HEK293 (cell line): ENCODE data around the gene RPL13A.

Experiments
- CTCF ChIA-PET: fragments of 350-600 bp; formaldehyde crosslinking; extraction: SDS; loops from one replicate; lab custom pipeline; 2021; ENCODE audit warnings: antibody characterized with exemption; lab: Yijun Ruan, JAX
- POLR2A ChIA-PET: fragments of 300-600 bp; formaldehyde crosslinking; extraction: SDS; loops from one replicate; lab custom pipeline; 2020; ENCODE audit warnings: antibody characterized with exemption, inconsistent platforms; lab: Yijun Ruan, JAX
- H3K27ac ChIP-seq: fragments of 200-500 bp; sonication (Bioruptor generic); 2 replicates; pipeline ENCODE4 v1.5.1; 2014; ENCODE audit warnings: low read depth, low read length, control low read depth, inconsistent platforms; ENCODE audit errors: extremely low read depth
- H3K36me3 ChIP-seq, 2 experiments: fragments of 200-500 bp in 1 of 2; sonication (Bioruptor generic) in 1 of 2; 1 replicate in 1 of 2; 2 replicates in 1 of 2; pipeline ENCODE4 v1.5.1; 2014 to 2017; ENCODE audit warnings: inconsistent platforms in 2 of 2, low read length in 2 of 2; ENCODE audit not compliant: control insufficient read depth in 2 of 2, insufficient read depth in 1 of 2
- H3K4me1 ChIP-seq: fragments of 200-500 bp; sonication (Bioruptor generic); 2 replicates; pipeline ENCODE4 v1.5.1; 2014; ENCODE audit warnings: mild to moderate bottlenecking, low read length, inconsistent platforms; ENCODE audit not compliant: control insufficient read depth, insufficient read depth
- H3K4me3 ChIP-seq: 2 replicates; pipeline ENCODE4 v1.5.1; 2011; ENCODE audit warnings: low read depth, mild to moderate bottlenecking, control low read depth, low read length, moderate library complexity
- H3K9me3 ChIP-seq: fragments of 200-500 bp; sonication (Bioruptor generic); 2 replicates; pipeline ENCODE4 v1.5.1; 2014; ENCODE audit warnings: low read depth, low read length, inconsistent platforms; ENCODE audit not compliant: control insufficient read depth, insufficient read depth
- KLF1 ChIP-seq: fragments of 450-650 bp; formaldehyde crosslinking; IDR thresholded peaks from 2 replicates; pipeline ENCODE4 v1.5.1; 2016; ENCODE audit warnings: missing biosample characterization, missing genetic modification characterization
- SCRT2 ChIP-seq: fragments of 450-650 bp; formaldehyde crosslinking; IDR thresholded peaks from 2 replicates; pipeline ENCODE4 v1.5.1; 2016; ENCODE audit warnings: missing biosample characterization, missing genetic modification characterization
- TCF7L2 ChIP-seq: IDR thresholded peaks from 2 replicates; pipeline ENCODE4 v1.6.1; 2011; ENCODE audit warnings: low read depth, mild to moderate bottlenecking, inconsistent platforms, low read length, moderate library complexity, borderline replicate concordance
- ZFHX2 ChIP-seq: fragments of 450-650 bp; formaldehyde crosslinking; conservative IDR thresholded peaks from 2 replicates; pipeline ENCODE4 v1.5.1; 2016; ENCODE audit warnings: missing biosample characterization, missing genetic modification characterization
- ZNF114 ChIP-seq: fragments of 450-650 bp; formaldehyde crosslinking; IDR thresholded peaks from 2 replicates; pipeline ENCODE4 v1.5.0; 2017; ENCODE audit warnings: missing biosample characterization, missing genetic modification characterization
- ZNF140 ChIP-seq: fragments of 450-650 bp; formaldehyde crosslinking; IDR thresholded peaks from 2 replicates; pipeline ENCODE4 v1.5.1; 2016; ENCODE audit warnings: missing biosample characterization, missing genetic modification characterization
- ZNF211 ChIP-seq: fragments of 450-650 bp; formaldehyde crosslinking; IDR thresholded peaks from 2 replicates; pipeline ENCODE4 v1.5.1; 2016; ENCODE audit warnings: low read depth, missing biosample characterization, missing genetic modification characterization
- ZNF24 ChIP-seq: fragments of 450-650 bp; formaldehyde crosslinking; IDR thresholded peaks from 2 replicates; pipeline ENCODE4 v1.5.1; 2016; ENCODE audit warnings: missing biosample characterization, missing genetic modification characterization
- ZNF266 ChIP-seq: fragments of 450-650 bp; formaldehyde crosslinking; IDR thresholded peaks from 2 replicates; pipeline ENCODE4 v1.5.1; 2016; ENCODE audit warnings: missing biosample characterization, missing genetic modification characterization, low read depth
- ZNF433 ChIP-seq: fragments of 450-650 bp; formaldehyde crosslinking; IDR thresholded peaks from 2 replicates; pipeline ENCODE4 v1.5.1; 2016; ENCODE audit warnings: missing biosample characterization, missing genetic modification characterization, low read depth
- ZNF558 ChIP-seq: fragments of 450-650 bp; formaldehyde crosslinking; IDR thresholded peaks from 2 replicates; pipeline ENCODE4 v1.5.1; 2016; ENCODE audit warnings: missing biosample characterization, missing genetic modification characterization
- ZNF623 ChIP-seq: fragments of 450-650 bp; formaldehyde crosslinking; IDR thresholded peaks from 2 replicates; pipeline ENCODE4 v1.5.1; 2016; ENCODE audit warnings: missing biosample characterization, missing genetic modification characterization
- ZNF629 ChIP-seq: fragments of 450-650 bp; formaldehyde crosslinking; IDR thresholded peaks from 2 replicates; pipeline ENCODE4 v1.5.1; 2017; ENCODE audit warnings: missing biosample characterization, missing genetic modification characterization
- ZSCAN16 ChIP-seq: fragments of 450-650 bp; formaldehyde crosslinking; IDR thresholded peaks from 2 replicates; pipeline ENCODE4 v1.5.1; 2016; ENCODE audit warnings: missing biosample characterization, missing genetic modification characterization
- ZSCAN23 ChIP-seq: fragments of 450-650 bp; formaldehyde crosslinking; IDR thresholded peaks from 2 replicates; pipeline ENCODE4 v1.5.1; 2016; ENCODE audit warnings: missing biosample characterization, missing genetic modification characterization
- TF ChIP-seq, protein P1 (sequence below): fragments of 450-650 bp; formaldehyde crosslinking; IDR thresholded peaks from 2 replicates; pipeline ENCODE4 v1.5.1; 2017; ENCODE audit warnings: missing biosample characterization, missing genetic modification characterization
- TF ChIP-seq, protein P2 (sequence below): fragments of 450-650 bp; formaldehyde crosslinking; conservative IDR thresholded peaks from 2 replicates; pipeline ENCODE4 v1.5.1; 2016; ENCODE audit warnings: low read depth, missing biosample characterization, missing genetic modification characterization
- TF ChIP-seq, protein P3 (sequence below): fragments of 450-650 bp; formaldehyde crosslinking; IDR thresholded peaks from 2 replicates; pipeline ENCODE4 v1.5.0; 2017; ENCODE audit warnings: missing biosample characterization, missing genetic modification characterization, borderline replicate concordance
- TF ChIP-seq, protein P4 (sequence below): fragments of 450-650 bp; formaldehyde crosslinking; IDR thresholded peaks from 2 replicates; pipeline ENCODE4 v1.5.1; 2016; ENCODE audit warnings: missing biosample characterization, missing genetic modification characterization
- TF ChIP-seq, protein P5 (sequence below): fragments of 450-650 bp; formaldehyde crosslinking; IDR thresholded peaks from 2 replicates; pipeline ENCODE4 v1.5.1; 2016; ENCODE audit warnings: missing biosample characterization, missing genetic modification characterization

RPL13A gene

DNA sequence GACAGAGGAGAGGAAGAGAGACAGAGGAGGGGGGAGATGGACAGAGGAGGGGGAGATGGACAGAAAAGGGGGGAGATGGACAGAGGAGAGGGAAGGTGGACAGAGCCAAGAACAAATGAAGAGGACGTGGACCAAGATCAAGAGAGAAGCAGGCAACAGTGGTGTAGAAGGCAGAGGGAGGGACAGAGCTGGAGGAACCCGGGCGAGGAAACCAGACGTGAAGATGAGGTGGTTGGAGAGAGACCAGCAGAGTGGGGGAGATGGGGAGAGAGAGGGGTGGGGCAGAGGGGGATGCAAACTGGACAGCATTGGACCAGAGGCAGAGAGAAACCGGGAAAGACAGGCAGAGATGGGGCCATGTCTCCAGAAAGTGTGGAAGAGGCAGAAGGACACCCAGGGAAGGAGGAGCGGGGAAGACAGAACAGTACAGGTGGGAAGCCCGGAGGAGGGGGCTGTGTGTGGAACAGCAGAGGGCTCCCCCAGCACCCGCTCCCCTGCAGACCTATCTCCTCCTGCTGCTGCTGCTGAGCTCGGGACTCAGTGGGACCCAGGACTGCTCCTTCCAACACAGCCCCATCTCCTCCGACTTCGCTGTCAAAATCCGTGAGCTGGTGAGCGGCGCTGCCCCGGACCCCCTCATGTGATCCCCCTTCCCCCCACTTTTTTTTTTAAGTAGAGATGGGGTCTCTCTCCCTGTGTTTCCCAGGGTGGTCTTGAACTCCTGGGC is 12.1 kb upstream of the RPL13A start (continued):
- TF ChIP-seq, protein P1, sequence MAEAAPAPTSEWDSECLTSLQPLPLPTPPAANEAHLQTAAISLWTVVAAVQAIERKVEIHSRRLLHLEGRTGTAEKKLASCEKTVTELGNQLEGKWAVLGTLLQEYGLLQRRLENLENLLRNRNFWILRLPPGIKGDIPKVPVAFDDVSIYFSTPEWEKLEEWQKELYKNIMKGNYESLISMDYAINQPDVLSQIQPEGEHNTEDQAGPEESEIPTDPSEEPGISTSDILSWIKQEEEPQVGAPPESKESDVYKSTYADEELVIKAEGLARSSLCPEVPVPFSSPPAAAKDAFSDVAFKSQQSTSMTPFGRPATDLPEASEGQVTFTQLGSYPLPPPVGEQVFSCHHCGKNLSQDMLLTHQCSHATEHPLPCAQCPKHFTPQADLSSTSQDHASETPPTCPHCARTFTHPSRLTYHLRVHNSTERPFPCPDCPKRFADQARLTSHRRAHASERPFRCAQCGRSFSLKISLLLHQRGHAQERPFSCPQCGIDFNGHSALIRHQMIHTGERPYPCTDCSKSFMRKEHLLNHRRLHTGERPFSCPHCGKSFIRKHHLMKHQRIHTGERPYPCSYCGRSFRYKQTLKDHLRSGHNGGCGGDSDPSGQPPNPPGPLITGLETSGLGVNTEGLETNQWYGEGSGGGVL (tag by site-specific recombination) = peak; percentile 44; the same call in 1 of the 2 replicates
- no peak for TF ChIP-seq ZNF114 (tag by site-specific recombination)
- TF ChIP-seq ZNF629 (tag by site-specific recombination) = no peak

DNA sequence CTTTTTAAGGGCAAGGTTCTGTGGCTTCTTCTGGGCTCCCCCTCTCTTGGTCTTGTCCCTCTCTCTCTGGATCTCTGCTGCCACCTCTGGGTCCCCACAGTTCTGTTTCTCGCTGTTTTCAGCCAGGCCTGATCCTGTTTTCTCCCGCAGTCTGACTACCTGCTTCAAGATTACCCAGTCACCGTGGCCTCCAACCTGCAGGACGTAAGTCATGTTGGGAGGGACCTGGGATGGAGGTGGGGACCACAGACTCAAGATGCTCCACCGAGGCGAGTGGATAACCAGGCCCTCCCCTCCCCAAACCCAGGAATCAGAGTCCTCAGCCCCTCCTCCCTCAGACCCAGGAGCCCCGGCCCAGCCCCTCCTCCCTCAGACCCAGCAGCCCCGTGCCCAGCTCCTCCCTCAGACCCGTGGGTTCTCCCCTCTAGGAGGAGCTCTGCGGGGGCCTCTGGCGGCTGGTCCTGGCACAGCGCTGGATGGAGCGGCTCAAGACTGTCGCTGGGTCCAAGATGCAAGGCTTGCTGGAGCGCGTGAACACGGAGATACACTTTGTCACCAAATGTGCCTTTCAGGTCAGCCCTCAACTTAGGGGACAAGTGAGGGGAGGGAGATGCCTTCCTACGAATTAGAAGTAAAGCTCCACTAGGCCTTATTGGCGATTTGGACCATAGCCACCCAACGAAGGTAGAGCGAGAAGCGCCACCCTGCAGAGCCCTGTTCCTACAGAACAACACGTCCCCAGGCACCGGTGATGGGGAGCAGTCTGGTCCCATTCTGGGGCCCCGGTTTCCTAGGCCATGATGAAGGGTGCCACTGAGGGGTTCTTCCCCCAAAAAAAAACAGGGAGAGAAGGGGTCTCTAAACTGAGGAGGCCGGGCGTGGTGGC is 11.2 kb upstream of the RPL13A start:
- no peaks in the 10 kb centered on the region for H3K9me3 ChIP-seq
- H3K4me1 ChIP-seq = no peaks in the 10 kb centered on the region
- ChIA-PET POLR2A (interaction anchor here (0.5 to 1.8 kb wide), 5 partner anchors 11 to 1436 kb away, joined by 5 to 9 read pairs (median 5); partner anchors contain the start of genes ALDH16A1 and RPL13A), CTCF (interaction anchor here (0.5 to 2.9 kb wide), 20 partner anchors 10 to 210 kb away, joined by 3 to 24 read pairs (median 4); partner anchors contain the start of genes ALDH16A1, KASH5 and PIH1D1)
- no peaks in the 10 kb centered on the region for H3K36me3 ChIP-seq
- no peak overlapping the region for H3K27ac ChIP-seq
- no peak overlapping the region for H3K4me3 ChIP-seq
- TF ChIP-seq ZNF433 (tag by site-specific recombination) (no peak), ZNF558 (no peak), ZNF266 (tag by site-specific recombination) (no peak), ZFHX2 (no peak), ZSCAN16 (tag by site-specific recombination) (no peak), KLF1 (tag by site-specific recombination) (no peak), SCRT2 (tag by site-specific recombination) (no peak), ZNF24 (tag by site-specific recombination) (no peak), ZNF211 (tag by site-specific recombination) (no peak), TCF7L2 (no peak), ZNF140 (tag by site-specific recombination) (no peak), ZNF623 (tag by site-specific recombination) (no peak), ZSCAN23 (no peak)
- TF ChIP-seq, protein P2, sequence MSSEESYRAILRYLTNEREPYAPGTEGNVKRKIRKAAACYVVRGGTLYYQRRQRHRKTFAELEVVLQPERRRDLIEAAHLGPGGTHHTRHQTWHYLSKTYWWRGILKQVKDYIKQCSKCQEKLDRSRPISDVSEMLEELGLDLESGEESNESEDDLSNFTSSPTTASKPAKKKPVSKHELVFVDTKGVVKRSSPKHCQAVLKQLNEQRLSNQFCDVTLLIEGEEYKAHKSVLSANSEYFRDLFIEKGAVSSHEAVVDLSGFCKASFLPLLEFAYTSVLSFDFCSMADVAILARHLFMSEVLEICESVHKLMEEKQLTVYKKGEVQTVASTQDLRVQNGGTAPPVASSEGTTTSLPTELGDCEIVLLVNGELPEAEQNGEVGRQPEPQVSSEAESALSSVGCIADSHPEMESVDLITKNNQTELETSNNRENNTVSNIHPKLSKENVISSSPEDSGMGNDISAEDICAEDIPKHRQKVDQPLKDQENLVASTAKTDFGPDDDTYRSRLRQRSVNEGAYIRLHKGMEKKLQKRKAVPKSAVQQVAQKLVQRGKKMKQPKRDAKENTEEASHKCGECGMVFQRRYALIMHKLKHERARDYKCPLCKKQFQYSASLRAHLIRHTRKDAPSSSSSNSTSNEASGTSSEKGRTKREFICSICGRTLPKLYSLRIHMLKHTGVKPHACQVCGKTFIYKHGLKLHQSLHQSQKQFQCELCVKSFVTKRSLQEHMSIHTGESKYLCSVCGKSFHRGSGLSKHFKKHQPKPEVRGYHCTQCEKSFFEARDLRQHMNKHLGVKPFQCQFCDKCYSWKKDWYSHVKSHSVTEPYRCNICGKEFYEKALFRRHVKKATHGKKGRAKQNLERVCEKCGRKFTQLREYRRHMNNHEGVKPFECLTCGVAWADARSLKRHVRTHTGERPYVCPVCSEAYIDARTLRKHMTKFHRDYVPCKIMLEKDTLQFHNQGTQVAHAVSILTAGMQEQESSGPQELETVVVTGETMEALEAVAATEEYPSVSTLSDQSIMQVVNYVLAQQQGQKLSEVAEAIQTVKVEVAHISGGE = no peak
- TF ChIP-seq, protein P3, sequence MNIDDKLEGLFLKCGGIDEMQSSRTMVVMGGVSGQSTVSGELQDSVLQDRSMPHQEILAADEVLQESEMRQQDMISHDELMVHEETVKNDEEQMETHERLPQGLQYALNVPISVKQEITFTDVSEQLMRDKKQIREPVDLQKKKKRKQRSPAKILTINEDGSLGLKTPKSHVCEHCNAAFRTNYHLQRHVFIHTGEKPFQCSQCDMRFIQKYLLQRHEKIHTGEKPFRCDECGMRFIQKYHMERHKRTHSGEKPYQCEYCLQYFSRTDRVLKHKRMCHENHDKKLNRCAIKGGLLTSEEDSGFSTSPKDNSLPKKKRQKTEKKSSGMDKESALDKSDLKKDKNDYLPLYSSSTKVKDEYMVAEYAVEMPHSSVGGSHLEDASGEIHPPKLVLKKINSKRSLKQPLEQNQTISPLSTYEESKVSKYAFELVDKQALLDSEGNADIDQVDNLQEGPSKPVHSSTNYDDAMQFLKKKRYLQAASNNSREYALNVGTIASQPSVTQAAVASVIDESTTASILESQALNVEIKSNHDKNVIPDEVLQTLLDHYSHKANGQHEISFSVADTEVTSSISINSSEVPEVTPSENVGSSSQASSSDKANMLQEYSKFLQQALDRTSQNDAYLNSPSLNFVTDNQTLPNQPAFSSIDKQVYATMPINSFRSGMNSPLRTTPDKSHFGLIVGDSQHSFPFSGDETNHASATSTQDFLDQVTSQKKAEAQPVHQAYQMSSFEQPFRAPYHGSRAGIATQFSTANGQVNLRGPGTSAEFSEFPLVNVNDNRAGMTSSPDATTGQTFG (tag by site-specific recombination) = no peak
- TF ChIP-seq, protein P4, sequence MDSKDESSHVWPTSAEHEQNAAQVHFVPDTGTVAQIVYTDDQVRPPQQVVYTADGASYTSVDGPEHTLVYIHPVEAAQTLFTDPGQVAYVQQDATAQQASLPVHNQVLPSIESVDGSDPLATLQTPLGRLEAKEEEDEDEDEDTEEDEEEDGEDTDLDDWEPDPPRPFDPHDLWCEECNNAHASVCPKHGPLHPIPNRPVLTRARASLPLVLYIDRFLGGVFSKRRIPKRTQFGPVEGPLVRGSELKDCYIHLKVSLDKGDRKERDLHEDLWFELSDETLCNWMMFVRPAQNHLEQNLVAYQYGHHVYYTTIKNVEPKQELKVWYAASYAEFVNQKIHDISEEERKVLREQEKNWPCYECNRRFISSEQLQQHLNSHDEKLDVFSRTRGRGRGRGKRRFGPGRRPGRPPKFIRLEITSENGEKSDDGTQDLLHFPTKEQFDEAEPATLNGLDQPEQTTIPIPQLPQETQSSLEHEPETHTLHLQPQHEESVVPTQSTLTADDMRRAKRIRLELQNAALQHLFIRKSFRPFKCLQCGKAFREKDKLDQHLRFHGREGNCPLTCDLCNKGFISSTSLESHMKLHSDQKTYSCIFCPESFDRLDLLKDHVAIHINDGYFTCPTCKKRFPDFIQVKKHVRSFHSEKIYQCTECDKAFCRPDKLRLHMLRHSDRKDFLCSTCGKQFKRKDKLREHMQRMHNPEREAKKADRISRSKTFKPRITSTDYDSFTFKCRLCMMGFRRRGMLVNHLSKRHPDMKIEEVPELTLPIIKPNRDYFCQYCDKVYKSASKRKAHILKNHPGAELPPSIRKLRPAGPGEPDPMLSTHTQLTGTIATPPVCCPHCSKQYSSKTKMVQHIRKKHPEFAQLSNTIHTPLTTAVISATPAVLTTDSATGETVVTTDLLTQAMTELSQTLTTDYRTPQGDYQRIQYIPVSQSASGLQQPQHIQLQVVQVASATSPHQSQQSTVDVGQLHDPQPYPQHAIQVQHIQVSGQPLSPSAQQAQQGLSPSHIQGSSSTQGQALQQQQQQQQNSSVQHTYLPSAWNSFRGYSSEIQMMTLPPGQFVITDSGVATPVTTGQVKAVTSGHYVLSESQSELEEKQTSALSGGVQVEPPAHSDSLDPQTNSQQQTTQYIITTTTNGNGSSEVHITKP (tag by site-specific recombination) = peak; percentile 79
- TF ChIP-seq, protein P5, sequence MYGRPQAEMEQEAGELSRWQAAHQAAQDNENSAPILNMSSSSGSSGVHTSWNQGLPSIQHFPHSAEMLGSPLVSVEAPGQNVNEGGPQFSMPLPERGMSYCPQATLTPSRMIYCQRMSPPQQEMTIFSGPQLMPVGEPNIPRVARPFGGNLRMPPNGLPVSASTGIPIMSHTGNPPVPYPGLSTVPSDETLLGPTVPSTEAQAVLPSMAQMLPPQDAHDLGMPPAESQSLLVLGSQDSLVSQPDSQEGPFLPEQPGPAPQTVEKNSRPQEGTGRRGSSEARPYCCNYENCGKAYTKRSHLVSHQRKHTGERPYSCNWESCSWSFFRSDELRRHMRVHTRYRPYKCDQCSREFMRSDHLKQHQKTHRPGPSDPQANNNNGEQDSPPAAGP (tag by site-specific recombination) = no peak
